Tibial nerve (tissue), 4 donors: ENCODE data around the gene USH1G. TPM values are rescaled to one million over a fixed set of nuclear protein-coding genes. Genes with fewer than 3 reads are reported as not detected.

Experiments
- DNase-seq, 2 donors: peaks; one replicate each; pipeline ENCODE4 v3.0.0-alpha.2; 2019; ENCODE audit warnings: low spot score in 2 of 2
- H3K27ac ChIP-seq, 4 donors: fragments of 200-600 bp; sonication (generic) in 3 of 4; one replicate each; pipeline ENCODE4 v1.5.1; 2017 to 2019; ENCODE audit warnings: mild to moderate bottlenecking in 1 of 4
- H3K27me3 ChIP-seq, 2 donors: fragments of 200-600 bp; sonication (generic) in 1 of 2; one replicate each; pipeline versions ENCODE4 v1.5.1 to v1.6.0; 2017 to 2019
- H3K36me3 ChIP-seq, 3 donors: fragments of 200-600 bp; sonication (generic); one replicate each; pipeline ENCODE4 v1.5.1; 2018 to 2019
- H3K4me1 ChIP-seq, 4 donors: fragments of 200-600 bp; sonication (generic) in 3 of 4; one replicate each; pipeline ENCODE4 v1.5.1; 2017 to 2019
- H3K4me3 ChIP-seq, 4 donors: fragments of 200-600 bp; sonication (generic) in 3 of 4; one replicate each; pipeline ENCODE4 v1.5.1; 2017 to 2019; ENCODE audit warnings: mild to moderate bottlenecking in 1 of 4, moderate library complexity in 1 of 4
- H3K9me3 ChIP-seq, 4 donors: fragments of 200-600 bp; sonication (generic) in 3 of 4; one replicate each; pipeline ENCODE4 v1.5.1; 2017 to 2019
- EP300 ChIP-seq, 2 donors: sonication (generic); formaldehyde crosslinking; IDR thresholded peaks; one replicate each; pipeline ENCODE4 v1.6.1; 2017; ENCODE audit warnings: antibody characterized with exemption in 2 of 2, mild to moderate bottlenecking in 1 of 2
- POLR2A ChIP-seq, 2 donors: fragments of 450-650 bp; IDR thresholded peaks; one replicate each; pipeline ENCODE4 v1.6.1; 2017; ENCODE audit warnings: antibody characterized with exemption in 2 of 2, mild to moderate bottlenecking in 2 of 2, moderate library complexity in 2 of 2
- WGBS, 2 donors: methylation state at CpG; one replicate each; pipeline ENCODE4 v1.1.5; 2018; 5-methylcytosine and 5-hydroxymethylcytosine counted together
- total RNA-seq, 4 donors: library from RNA; depleted of rRNA; stranded (reverse); fragments of >200 nt; gene quantifications; one replicate each; pipeline ENCODE4 v1.1.0, GENCODE V29; 2016
- TF ChIP-seq, protein P1 (sequence below), 5 experiments: fragments of 200-600 bp in 3 of 5; fragments of 450-650 bp in 2 of 5; sonication (generic) in 3 of 5; IDR thresholded peaks; one replicate each; pipeline ENCODE4 v1.5.1; 2016 to 2019; ENCODE audit warnings: antibody characterized with exemption in 5 of 5, mild to moderate bottlenecking in 3 of 5, moderate library complexity in 2 of 5

The USH1G gene
- total RNA-seq, 4 donors from 2014 or later: 0.87 TPM; not detected in 3

DNA sequence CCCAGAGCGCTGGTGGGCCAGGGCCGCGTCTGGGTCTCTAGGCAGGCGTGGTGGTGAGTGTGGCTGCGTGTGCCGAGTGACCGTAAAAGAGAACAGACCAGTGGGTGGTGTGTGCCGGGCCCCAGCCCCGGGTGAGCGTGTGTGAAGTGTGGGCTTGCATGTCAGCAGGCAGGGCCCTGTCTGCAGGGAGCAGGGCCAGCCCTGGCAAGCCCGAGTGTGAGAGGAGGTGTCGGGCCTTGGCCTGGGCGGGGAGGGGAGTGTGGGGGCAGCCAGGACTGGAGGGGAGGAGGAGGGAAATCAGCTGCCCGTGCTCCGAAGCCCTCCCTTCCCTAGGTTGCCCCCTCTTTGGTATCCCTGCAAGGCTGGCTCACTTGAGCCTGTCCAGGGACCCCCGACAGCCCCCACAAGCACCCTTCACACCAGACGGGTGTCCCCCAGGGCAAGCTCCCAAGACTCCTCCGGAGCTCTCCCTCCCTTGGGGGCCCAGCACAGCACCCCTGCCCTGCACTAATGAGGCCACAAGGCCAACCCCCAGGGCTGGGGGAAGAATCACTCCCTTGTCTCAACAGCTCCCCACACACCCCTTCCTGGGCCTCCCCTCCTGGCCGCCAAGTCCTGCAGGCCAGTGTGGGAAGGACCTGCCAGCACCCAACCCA, 1.9 kb downstream of the USH1G start:
- peaks cover 0 to 96% of the 10 kb centered on the region in 2 donors for H3K27me3 ChIP-seq

DNA sequence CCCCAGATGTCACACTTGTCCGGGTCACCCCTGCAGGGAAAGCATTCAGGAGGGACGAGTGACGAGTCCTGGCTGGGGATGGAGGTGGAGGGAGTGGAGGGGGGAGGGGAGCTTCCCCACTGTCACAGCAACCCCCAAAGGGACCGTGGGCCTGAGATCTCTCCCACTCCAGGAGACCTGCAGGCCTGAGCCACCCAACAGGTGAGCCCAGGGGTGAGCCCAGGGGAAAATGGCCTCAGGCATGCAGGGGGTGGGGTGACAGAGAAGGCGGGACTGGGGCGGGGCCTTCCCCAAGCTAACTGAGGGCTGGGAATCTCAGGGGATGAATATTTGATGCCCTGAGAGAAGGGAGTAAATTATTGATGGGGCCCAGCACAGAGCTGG, 2.4 kb downstream of the USH1G start:
- H3K27ac ChIP-seq: no peak overlapping the region
- H3K36me3 ChIP-seq: no peaks in the 10 kb centered on the region
- no peaks in the 10 kb centered on the region for H3K9me3 ChIP-seq
- peaks cover 0 to 51% (median 21%) of the 10 kb centered on the region in 4 donors for H3K4me1 ChIP-seq
- DNase-seq: no peak
- TF ChIP-seq POLR2A (IDR thresholded peaks at IDR 0.05) (no peak), EP300 (IDR thresholded peaks at IDR 0.05) (no peak)
- no peak overlapping the region for H3K4me3 ChIP-seq
- 46 to 62% methylated on average over 6 of the region's 6 CpGs for WGBS, 2 donors
- H3K27me3 ChIP-seq: peaks cover 0 to 96% of the 10 kb centered on the region in 2 donors

More for the DNA sequence above, 1.9 kb downstream of the USH1G start:
- TF ChIP-seq EP300 (IDR thresholded peaks at IDR 0.05) (no peak), POLR2A (IDR thresholded peaks at IDR 0.05) (no peak)
- TF ChIP-seq, protein P1, sequence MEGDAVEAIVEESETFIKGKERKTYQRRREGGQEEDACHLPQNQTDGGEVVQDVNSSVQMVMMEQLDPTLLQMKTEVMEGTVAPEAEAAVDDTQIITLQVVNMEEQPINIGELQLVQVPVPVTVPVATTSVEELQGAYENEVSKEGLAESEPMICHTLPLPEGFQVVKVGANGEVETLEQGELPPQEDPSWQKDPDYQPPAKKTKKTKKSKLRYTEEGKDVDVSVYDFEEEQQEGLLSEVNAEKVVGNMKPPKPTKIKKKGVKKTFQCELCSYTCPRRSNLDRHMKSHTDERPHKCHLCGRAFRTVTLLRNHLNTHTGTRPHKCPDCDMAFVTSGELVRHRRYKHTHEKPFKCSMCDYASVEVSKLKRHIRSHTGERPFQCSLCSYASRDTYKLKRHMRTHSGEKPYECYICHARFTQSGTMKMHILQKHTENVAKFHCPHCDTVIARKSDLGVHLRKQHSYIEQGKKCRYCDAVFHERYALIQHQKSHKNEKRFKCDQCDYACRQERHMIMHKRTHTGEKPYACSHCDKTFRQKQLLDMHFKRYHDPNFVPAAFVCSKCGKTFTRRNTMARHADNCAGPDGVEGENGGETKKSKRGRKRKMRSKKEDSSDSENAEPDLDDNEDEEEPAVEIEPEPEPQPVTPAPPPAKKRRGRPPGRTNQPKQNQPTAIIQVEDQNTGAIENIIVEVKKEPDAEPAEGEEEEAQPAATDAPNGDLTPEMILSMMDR (IDR thresholded peaks at IDR 0.05): no peak
- no peak overlapping the region for H3K4me3 ChIP-seq
- H3K4me1 ChIP-seq: peaks cover 0 to 51% (median 21%) of the 10 kb centered on the region in 4 donors
- 23 to 34% methylated on average over 17 to 19 of the region's 19 CpGs for WGBS, 2 donors
- DNase-seq: no peak
- H3K36me3 ChIP-seq: no peaks in the 10 kb centered on the region
- H3K27ac ChIP-seq: no peak overlapping the region
- no peaks in the 10 kb centered on the region for H3K9me3 ChIP-seq

- Histone ChIP-seq H3K9me3 (no peaks in the 10 kb centered on the region), H3K36me3 (no peaks in the 10 kb centered on the region), H3K27ac (no peak overlapping the region), H3K4me3 (no peak overlapping the region), H3K27me3 (peaks cover 0 to 94% of the 10 kb centered on the region in 2 donors), H3K4me1 (peaks cover 0 to 51% (median 21%) of the 10 kb centered on the region in 4 donors)
- WGBS, 2 donors: 75 to 90% methylated on average over 22 to 27 of the region's 27 CpGs
- DNase-seq: no peak
- TF ChIP-seq, protein P1 (IDR thresholded peaks at IDR 0.05): no peak
- TF ChIP-seq POLR2A (IDR thresholded peaks at IDR 0.05): no peak
- no peak for TF ChIP-seq EP300 (IDR thresholded peaks at IDR 0.05)
Observed at GRCh38 chr17:74920306-74920620, 2.8 kb downstream of the USH1G start.

DNA sequence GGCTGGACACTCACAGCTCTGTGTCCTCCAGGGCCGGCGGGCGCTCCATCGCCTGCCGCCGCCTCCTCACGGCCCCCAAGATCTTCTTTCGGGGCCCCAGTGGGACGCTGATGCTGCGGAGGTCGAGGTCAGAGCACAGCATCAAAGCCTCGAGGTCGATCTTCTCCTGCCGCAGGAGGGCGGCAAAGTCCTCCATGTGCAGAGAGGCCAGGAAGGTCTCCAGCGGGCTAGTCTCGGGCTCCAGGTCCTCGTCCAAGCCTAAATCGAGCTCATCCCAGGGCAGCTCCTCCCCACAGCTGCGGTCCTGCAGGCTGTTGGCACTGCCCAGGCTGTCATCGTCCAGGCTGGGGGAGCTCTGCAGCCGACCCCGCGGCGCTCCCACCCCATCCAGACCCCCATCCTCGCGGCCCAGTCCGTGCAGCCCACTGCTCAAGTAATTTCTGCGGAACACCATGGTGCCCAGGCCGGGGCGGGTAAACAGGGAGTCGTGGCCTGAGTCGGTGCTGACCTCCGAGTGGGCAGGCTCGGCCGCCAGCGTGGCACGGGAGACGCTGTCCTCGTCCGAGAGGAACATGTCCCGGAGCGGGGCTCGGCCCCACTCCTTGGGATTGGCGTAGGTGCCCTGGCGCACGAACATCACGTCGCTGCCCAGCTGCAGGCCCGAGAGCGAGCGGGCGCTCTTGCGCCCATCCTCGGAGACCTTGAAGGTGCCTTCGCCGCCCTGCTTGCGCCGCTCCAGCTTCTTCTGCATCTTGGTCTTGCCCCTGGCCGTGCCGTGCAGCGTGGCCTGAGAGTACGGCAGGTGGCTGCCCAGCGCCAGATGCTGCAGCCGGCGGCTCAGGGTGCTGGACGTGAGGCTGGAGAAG, 3.4 kb downstream of the USH1G start:
- H3K4me3 ChIP-seq: no peak overlapping the region
- H3K4me1 ChIP-seq: peaks cover 0 to 49% (median 20%) of the 10 kb centered on the region in 4 donors
- no peak for DNase-seq
- no peak overlapping the region for H3K27ac ChIP-seq
- H3K9me3 ChIP-seq: no peaks in the 10 kb centered on the region
- H3K27me3 ChIP-seq: peaks cover 0 to 93% of the 10 kb centered on the region in 2 donors
- H3K36me3 ChIP-seq: no peaks in the 10 kb centered on the region
- no peak for TF ChIP-seq POLR2A (IDR thresholded peaks at IDR 0.05)
- TF ChIP-seq EP300 (IDR thresholded peaks at IDR 0.05): no peak
- TF ChIP-seq, protein P1 (IDR thresholded peaks at IDR 0.05): no peak
- WGBS, 2 donors: 68 to 87% methylated on average over 37 to 48 of the region's 67 CpGs

DNA sequence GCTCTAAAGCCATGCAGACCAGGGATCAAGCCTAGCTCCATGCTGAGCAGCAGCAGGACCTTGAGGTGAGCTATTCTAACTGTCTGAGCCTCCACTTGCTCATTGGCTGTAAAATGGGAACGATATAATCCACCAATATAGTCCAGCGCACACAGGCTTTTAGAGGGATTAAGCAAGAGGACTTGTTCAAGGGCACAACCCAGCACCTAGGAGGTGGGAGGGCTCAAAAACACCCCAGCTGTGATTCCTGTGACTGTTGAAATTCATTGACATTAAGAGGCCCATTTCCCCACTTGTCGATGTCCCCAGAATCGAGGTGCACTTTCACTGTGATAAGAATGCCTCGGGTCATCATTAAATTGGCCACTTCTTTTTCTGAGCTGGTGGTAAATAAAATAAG, 4.1 kb downstream of the USH1G start:
- TF ChIP-seq POLR2A (IDR thresholded peaks at IDR 0.05) (no peak), EP300 (IDR thresholded peaks at IDR 0.05) (no peak)
- TF ChIP-seq, protein P1 (IDR thresholded peaks at IDR 0.05): no peak
- Histone ChIP-seq H3K4me3 (no peak overlapping the region), H3K36me3 (no peaks in the 10 kb centered on the region), H3K4me1 (peaks cover 0 to 42% (median 16%) of the 10 kb centered on the region in 4 donors), H3K27me3 (peaks cover 0 to 85% of the 10 kb centered on the region in 2 donors), H3K27ac (no peak overlapping the region), H3K9me3 (no peaks in the 10 kb centered on the region)
- 82 to 94% methylated on average over 5 of the region's 5 CpGs for WGBS, 2 donors
- DNase-seq: no peak
